ENCODE results near the gene FBLN1.

DNA sequence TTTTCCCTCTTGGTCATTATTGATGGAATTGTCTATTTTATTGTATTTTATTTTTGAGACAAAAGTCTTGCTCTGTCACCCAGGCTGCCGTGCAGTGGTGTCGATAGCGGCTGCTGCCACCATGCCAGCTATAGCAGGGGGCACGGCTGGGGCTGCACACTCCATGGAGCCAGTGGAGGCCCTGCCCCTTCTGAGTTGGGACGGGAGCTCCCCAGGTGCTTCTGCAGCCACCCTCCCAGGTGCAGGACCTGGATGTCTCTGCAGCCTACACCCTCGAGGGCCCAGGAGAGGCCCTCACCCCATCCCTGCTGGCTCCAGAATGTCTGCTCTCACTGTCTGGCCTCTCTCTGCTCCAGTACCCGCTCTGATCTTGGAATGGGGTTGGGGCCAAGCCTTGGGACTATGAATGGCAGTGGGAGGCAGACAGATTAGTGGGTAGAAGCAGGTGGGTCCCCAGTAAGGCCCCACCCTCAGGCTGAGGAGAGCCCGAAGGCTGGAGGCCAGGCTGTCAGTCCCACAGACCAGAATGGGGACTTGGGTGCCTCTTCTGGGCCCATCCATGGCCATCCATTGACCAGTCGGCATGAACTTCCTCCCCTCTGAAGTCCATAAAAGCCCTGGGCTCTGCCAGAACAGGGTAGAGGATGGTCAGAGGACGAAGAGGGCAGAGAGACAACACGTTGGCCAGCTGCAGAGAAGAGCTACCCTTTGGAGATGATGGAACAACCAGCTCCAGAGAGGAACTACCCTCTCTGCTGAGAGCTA is 119.3 kb downstream of the FBLN1 start:
- TF ChIP-seq, protein P1, sequence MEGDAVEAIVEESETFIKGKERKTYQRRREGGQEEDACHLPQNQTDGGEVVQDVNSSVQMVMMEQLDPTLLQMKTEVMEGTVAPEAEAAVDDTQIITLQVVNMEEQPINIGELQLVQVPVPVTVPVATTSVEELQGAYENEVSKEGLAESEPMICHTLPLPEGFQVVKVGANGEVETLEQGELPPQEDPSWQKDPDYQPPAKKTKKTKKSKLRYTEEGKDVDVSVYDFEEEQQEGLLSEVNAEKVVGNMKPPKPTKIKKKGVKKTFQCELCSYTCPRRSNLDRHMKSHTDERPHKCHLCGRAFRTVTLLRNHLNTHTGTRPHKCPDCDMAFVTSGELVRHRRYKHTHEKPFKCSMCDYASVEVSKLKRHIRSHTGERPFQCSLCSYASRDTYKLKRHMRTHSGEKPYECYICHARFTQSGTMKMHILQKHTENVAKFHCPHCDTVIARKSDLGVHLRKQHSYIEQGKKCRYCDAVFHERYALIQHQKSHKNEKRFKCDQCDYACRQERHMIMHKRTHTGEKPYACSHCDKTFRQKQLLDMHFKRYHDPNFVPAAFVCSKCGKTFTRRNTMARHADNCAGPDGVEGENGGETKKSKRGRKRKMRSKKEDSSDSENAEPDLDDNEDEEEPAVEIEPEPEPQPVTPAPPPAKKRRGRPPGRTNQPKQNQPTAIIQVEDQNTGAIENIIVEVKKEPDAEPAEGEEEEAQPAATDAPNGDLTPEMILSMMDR (IDR thresholded peaks at IDR 0.05) = no peak
- TF ChIP-seq POLR2A (IDR thresholded peaks at IDR 0.05) (no peak), POLR2AphosphoS5 (IDR thresholded peaks at IDR 0.05) (no peak)

Measured in stomach (tissue), 4 donors.